K562 treated with DMSO at 1 percent for 24 hours (cell line): ENCODE measurements around the gene VSIR. TPM values are rescaled to one million over a fixed set of nuclear protein-coding genes. Genes with fewer than 3 reads are reported as not detected.

Source experiments
- total RNA-seq: library from RNA; unstranded; fragments of 300-600 nt; gene quantifications from 2 replicates; pipeline ENCODE4 v1.2.3, GENCODE V29; 2022; ENCODE audit warnings: low read depth; ENCODE audit not compliant: insufficient read depth

VSIR gene
- total RNA-seq = 44.3 and 53.2 TPM in 2 replicates

GRCh38 chr10:71773221-71773971 is at the start of gene VSIR:
TSS of gene VSIR (minus strand) at chr10:71773520. CDS start at chr10:71773439, 81 bp downstream.

DNA sequence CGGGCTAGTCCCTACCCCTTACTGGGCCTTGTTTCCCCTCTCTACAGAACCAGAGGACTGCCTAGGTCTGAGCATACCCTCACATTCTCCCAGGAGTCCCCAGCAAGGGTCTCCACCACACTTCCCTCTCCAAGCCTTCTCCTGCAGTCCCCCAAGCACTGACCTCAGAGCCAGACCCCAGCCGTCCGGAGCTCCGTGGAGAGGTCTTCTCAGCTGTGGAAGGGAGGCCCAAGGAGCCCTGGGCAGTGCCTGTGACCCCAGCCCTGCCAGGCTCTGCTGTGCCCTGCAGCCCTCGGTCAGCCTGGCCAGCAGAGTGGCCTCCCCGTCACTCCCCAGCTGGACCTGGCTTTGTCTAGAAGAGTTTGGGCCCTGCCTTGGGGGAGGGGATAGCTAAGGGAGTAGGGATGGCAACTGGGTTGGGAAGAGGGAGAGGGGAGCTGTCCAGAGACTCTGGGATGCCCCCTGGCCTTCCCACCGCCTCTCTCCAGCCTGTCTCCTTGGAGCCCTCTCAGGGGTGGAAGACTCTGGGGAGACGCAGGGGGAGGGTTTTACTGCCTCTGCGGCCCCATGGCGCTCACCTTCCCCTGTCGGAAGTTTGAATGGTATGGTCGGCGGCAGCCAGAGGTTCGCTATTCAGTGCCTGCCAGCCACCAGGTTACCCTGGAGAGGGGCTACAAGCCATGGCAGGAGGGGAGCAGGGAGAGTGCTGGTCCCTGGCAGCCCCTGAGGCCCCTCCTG is 53.7 kb downstream of the VSIR start, which contains the start of gene C10orf105:
C10orf105 (minus strand) TSS at position 315 of the 738 bp plus-strand sequence. CDS start 3,441 bp downstream, outside the sequence.

Other genes with a start within 250 kb of the VSIR start
- gene C10orf105, start 53.7 kb downstream of the VSIR start, total RNA-seq = 0.16 TPM in 2 replicates
- 1,515 and 1,535 TPM in 2 replicates for gene PSAP, start 77.7 kb upstream of the VSIR start, total RNA-seq
- 0.28 and 0.42 TPM in 2 replicates for gene CHST3, start 190.9 kb upstream of the VSIR start, total RNA-seq